Measurements from ENCODE around the gene HMSD. TPM values are rescaled to one million over a fixed set of nuclear protein-coding genes. Genes with fewer than 3 reads are reported as not detected.

Gene HMSD
- total and polyA plus RNA-seq, 2 experiments from 2014 or later, result 0.10 TPM; not detected in 1

DNA sequence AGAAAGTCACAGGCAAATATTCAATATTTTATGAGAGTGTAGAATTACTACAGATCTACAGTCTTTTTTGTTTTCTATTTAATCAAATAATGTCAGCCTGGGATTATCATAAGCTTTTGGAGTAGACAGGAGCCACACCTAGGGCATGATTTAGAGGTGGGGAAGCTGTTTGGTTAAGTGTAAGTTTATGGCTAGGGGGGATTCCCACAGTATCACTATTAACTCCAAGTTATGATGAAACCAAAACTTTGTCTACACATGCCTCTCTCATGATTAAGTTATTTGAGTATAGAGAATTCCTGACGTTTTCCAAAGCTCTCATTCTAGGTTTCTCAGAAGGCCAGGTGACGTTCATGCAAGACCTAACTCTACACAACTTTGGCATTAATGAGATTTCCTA, 39.2 kb upstream of the HMSD start:
- no peak for DNase-seq (ENCODE audit: low spot score)
- no peak for TF ChIP-seq EZH2phosphoT487 (IDR thresholded peaks at IDR 0.05; ENCODE audit: low read depth, severe bottlenecking, unreplicated experiment)
- TF ChIP-seq, protein P1, sequence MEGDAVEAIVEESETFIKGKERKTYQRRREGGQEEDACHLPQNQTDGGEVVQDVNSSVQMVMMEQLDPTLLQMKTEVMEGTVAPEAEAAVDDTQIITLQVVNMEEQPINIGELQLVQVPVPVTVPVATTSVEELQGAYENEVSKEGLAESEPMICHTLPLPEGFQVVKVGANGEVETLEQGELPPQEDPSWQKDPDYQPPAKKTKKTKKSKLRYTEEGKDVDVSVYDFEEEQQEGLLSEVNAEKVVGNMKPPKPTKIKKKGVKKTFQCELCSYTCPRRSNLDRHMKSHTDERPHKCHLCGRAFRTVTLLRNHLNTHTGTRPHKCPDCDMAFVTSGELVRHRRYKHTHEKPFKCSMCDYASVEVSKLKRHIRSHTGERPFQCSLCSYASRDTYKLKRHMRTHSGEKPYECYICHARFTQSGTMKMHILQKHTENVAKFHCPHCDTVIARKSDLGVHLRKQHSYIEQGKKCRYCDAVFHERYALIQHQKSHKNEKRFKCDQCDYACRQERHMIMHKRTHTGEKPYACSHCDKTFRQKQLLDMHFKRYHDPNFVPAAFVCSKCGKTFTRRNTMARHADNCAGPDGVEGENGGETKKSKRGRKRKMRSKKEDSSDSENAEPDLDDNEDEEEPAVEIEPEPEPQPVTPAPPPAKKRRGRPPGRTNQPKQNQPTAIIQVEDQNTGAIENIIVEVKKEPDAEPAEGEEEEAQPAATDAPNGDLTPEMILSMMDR (IDR thresholded peaks at IDR 0.05; ENCODE audit: poor library complexity), result no peak
- no peak for TF ChIP-seq EZH2 (IDR thresholded peaks at IDR 0.05; ENCODE audit: borderline replicate concordance)
- no peak overlapping the region for H3K27ac ChIP-seq
- no peak overlapping the region for H2AFZ ChIP-seq
- peaks cover 12% of the 10 kb centered on the region for H3K27me3 ChIP-seq
- no peak overlapping the region for H3K4me3 ChIP-seq
- H3K4me1 ChIP-seq (ENCODE audit: insufficient read depth), result no peaks in the 10 kb centered on the region
- no peaks in the 10 kb centered on the region for H3K36me3 ChIP-seq (replicated peaks; ENCODE audit: insufficient read depth, low read depth)
- no peaks in the 10 kb centered on the region for H3K9me2 ChIP-seq (replicated peaks; ENCODE audit: insufficient read depth)
- H3K4me2 ChIP-seq, result no peak overlapping the region
- WGBS (ENCODE audit: low lambda C conversion rate, missing lambda C conversion rate), result 87% methylated on average over 2 of the region's 2 CpGs
- no peaks in the 10 kb centered on the region for H3K79me2 ChIP-seq
- H4K20me1 ChIP-seq (ENCODE audit: insufficient read depth, poor library complexity, severe bottlenecking), result no peaks in the 10 kb centered on the region
- H3K9me3 ChIP-seq (ENCODE audit: low read depth), result no peaks in the 10 kb centered on the region

DNA sequence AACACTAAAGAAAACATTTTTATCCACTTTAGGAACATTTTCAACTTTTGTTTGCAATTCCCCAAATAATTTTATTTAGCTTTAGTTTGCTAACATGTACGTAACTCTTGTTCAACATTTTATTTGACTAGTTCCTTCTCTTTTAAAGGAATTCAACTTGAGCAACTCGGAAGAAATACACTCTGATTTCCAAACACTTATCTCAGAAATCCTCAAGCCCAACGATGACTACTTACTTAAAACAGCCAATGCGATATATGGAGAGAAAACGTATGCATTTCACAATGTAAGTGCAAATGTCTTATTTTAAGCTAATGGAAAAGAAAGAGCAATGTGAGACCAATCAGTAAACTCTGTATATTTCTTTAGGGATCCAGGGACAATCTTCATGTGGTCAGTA, 31.3 kb upstream of the HMSD start:
- Histone ChIP-seq H2AFZ (no peak overlapping the region), H3K4me2 (no peak overlapping the region), H3K9me3 (ENCODE audit: low read depth) (no peaks in the 10 kb centered on the region), H3K27me3 (peaks cover 6% of the 10 kb centered on the region), H3K36me3 (replicated peaks; ENCODE audit: insufficient read depth, low read depth) (no peaks in the 10 kb centered on the region), H3K4me3 (no peak overlapping the region), H4K20me1 (ENCODE audit: insufficient read depth, poor library complexity, severe bottlenecking) (no peaks in the 10 kb centered on the region), H3K9me2 (replicated peaks; ENCODE audit: insufficient read depth) (no peaks in the 10 kb centered on the region), H3K4me1 (ENCODE audit: insufficient read depth) (no peaks in the 10 kb centered on the region), H3K27ac (no peak overlapping the region), H3K79me2 (no peaks in the 10 kb centered on the region)
- TF ChIP-seq EZH2 (IDR thresholded peaks at IDR 0.05; ENCODE audit: borderline replicate concordance) (no peak), EZH2phosphoT487 (IDR thresholded peaks at IDR 0.05; ENCODE audit: low read depth, severe bottlenecking, unreplicated experiment) (no peak)
- TF ChIP-seq, protein P1 (IDR thresholded peaks at IDR 0.05; ENCODE audit: poor library complexity), result no peak
- 85% methylated on average over 5 of the region's 5 CpGs for WGBS (ENCODE audit: low lambda C conversion rate, missing lambda C conversion rate)
- no peak for DNase-seq (ENCODE audit: low spot score)

DNA sequence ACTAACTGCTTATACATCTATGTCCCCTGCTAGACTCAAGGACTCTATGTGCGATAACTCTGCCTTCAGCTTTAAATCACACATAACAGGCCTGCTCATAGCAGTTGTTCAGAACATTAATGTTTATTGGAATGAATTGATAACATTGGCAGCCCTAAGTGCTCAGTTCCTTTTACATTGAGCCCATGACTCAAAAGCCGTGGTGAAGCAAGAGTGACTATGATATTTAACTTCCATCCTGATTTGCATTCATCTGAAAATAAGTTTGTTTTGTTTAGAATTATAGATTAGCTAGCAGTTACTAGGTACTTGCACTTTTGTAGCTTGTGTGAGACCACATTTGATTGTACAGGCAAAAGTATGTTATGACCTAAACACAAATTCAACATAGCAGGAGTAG, 27.1 kb upstream of the HMSD start:
- Histone ChIP-seq H3K27ac (no peak overlapping the region), H3K9me3 (ENCODE audit: low read depth) (no peaks in the 10 kb centered on the region), H3K27me3 (no peaks in the 10 kb centered on the region), H3K9me2 (replicated peaks; ENCODE audit: insufficient read depth) (no peaks in the 10 kb centered on the region), H3K36me3 (replicated peaks; ENCODE audit: insufficient read depth, low read depth) (no peaks in the 10 kb centered on the region), H3K4me1 (ENCODE audit: insufficient read depth) (no peaks in the 10 kb centered on the region), H3K4me3 (no peak overlapping the region), H2AFZ (no peak overlapping the region), H4K20me1 (ENCODE audit: insufficient read depth, poor library complexity, severe bottlenecking) (no peaks in the 10 kb centered on the region), H3K79me2 (no peaks in the 10 kb centered on the region), H3K4me2 (no peak overlapping the region)
- WGBS (ENCODE audit: low lambda C conversion rate, missing lambda C conversion rate), result 91% methylated on average over 2 of the region's 2 CpGs
- TF ChIP-seq EZH2phosphoT487 (IDR thresholded peaks at IDR 0.05; ENCODE audit: low read depth, severe bottlenecking, unreplicated experiment), result no peak
- no peak for TF ChIP-seq EZH2 (IDR thresholded peaks at IDR 0.05; ENCODE audit: borderline replicate concordance)
- TF ChIP-seq, protein P1 (IDR thresholded peaks at IDR 0.05; ENCODE audit: poor library complexity), result no peak
- DNase-seq (ENCODE audit: low spot score), result no peak

DNA sequence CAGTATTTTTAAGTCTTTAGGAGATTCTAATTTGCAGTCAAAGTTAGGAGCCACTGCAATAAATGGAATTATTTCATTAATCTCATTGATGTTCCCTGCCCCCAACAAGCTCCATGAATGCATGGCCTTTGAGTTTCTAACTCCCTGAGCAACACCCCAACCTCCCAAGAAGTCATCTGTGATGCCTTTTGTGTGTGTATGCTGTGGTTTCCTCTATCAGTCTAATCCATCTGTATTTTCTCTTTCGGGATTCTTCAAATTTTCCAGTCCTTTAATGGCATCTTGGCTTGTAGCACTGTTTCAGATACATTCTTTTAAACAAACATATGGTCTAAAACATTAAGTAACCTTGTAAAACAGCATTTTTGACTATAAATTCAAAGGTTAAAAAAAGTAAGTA, 24.6 kb upstream of the HMSD start:
- Histone ChIP-seq H3K9me2 (replicated peaks; ENCODE audit: insufficient read depth) (no peaks in the 10 kb centered on the region), H2AFZ (no peak overlapping the region), H3K4me1 (ENCODE audit: insufficient read depth) (no peaks in the 10 kb centered on the region), H3K4me3 (no peak overlapping the region), H3K27me3 (no peaks in the 10 kb centered on the region), H3K36me3 (replicated peaks; ENCODE audit: insufficient read depth, low read depth) (no peaks in the 10 kb centered on the region), H4K20me1 (ENCODE audit: insufficient read depth, poor library complexity, severe bottlenecking) (no peaks in the 10 kb centered on the region), H3K9me3 (ENCODE audit: low read depth) (no peaks in the 10 kb centered on the region), H3K27ac (no peak overlapping the region), H3K4me2 (no peak overlapping the region), H3K79me2 (no peaks in the 10 kb centered on the region)
- TF ChIP-seq, protein P1 (IDR thresholded peaks at IDR 0.05; ENCODE audit: poor library complexity), result no peak
- TF ChIP-seq EZH2 (IDR thresholded peaks at IDR 0.05; ENCODE audit: borderline replicate concordance) (no peak), EZH2phosphoT487 (IDR thresholded peaks at IDR 0.05; ENCODE audit: low read depth, severe bottlenecking, unreplicated experiment) (no peak)
- no peak for DNase-seq (ENCODE audit: low spot score)
- WGBS (ENCODE audit: low lambda C conversion rate, missing lambda C conversion rate), result 69% methylated on average over 1 of the region's 1 CpG

Data from hepatocyte (in vitro differentiated cells).